GM21619 (cell line): Measurements from ENCODE around the gene SLC6A3.

Experiments used
- ATAC-seq: cut with Tn5 transposase; IDR thresholded peaks from one replicate; pipeline ENCODE4 v1.9.1; 2021; ENCODE audit not compliant: unreplicated experiment

SLC6A3 gene

DNA sequence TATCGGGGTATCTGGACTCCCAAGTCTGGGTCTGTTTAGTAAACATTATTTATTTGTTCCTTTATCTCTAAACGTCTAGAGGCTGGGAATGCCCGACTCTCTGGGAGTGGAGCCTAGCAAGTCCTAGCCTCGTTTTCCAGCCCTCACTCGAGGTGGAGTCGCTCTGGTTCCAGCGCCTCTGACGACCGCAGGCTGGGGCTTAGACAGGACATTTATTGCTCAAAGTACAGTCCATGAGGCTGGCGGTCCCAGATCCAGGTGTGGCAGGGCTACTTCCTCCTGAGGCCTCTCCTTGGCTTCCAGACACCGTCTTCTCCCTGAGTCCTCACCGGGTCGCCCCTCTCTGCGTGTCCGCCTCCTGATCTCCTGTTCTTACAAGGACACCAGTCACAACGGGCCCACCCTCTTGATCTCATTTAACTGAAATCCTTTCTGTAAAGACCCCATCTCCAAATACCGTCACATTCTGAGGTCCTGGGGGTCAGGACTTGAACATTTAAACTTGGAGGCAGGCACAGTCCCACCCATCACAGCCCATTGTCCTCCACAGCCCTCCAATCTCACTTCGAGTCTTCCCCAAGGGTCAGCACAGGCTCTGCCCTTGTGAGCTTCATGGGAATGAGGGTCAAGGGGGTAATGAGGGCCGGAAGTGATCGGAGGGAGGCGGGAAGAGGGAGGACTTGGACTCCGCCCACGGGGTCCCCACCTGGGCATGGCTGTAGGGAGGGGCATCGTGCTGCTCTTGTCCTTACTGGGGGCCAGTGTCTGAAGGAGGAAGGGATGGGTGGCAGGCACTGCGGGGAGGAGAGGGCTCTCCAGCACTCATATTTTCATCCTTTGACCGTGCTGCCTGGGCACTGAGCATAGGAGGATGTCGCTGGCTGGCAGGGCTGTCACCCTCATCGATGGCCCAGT lies 88.1 kb downstream of the SLC6A3 start:
- no peak for ATAC-seq

DNA sequence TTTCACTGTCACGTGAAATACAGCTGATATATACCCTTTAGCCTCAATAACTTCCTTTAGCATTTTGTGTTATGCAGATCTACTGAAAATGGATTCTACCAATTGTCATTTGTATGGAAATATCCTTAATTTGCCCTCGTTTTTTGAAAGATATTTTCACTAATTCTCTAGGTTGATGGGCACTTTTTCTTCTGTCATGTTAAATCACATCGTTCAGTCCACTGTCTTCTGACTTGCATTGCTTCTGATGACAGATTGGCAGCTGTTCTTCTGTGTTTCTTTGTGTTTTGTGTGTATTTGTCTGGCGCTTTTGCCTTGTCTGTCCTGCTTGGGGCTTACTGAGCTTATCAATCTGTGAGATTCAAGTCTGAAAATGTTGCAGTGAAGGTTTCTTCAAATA lies 90.7 kb downstream of the SLC6A3 start:
- no peak for ATAC-seq

DNA sequence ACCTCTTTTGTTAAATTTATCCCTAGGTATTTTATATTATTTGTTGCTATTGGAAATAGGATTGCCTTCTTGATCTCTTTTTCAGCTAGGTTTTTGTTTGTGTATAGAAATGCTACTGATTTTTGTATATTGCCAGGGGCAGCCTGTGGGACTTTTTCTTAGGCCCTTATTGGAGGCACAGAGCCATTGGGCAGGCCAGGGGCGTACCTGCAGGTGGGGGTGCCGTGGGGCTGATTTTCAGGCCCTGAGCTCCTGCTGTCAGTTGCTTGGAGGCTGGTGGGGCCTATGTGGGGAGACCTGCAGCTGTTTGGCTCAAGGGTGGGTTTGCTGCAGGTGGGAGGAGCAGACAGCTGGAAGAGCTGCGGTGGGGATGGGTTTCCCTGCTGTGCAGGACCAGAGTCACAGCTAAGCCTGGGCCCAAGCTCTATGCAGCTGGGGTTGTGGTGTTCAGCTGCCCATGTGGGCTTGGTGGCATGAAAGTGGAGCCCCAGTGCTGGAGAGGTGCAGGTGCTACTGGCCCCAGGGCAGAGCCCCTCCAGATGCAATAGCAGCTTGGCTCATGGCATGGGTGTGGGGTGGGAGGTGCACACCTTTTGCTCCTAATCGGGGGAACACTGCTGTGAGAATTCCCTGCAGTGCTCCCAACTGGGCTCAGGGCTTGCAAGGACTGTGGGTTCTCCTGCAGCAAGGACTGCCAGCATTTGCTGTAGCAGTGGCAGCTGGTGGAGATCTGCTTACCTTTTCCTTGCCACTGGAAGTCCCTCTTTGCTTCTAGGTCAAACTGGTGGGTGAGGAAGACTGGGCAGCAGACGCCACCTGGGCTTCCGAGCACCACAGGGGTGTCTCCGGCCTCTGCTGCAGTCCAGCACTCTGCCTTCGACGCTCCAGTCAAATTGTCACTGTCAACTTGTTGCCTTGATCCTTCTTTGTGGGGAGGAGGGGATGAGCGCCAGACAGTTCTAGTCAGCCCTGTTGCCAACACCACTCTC lies 92.7 kb downstream of the SLC6A3 start:
- no peak for ATAC-seq

- ATAC-seq, result no peak
These were observed 94.1 kb downstream of the SLC6A3 start for GRCh38 chr5:1351156-1351555.

DNA sequence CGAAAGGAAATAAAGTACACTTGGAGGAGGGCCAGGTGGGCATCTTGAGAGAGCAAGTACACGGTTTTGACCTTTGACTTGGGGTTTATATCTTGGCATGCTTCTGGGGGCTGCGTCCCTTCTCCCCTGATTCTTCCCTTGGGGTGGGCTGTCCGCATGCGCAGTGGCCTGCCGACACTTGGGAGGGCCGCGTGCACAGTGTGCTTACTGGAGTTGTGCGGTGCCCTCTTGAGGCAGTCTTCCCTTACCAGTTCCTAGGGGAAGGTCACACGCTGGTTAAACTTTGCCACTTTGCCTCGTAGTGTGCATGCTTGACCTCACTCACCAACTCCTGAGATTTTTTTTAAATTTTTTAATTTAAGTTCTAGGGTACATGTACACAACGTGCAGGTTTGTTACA lies 96.0 kb downstream of the SLC6A3 start:
- ATAC-seq, result no peak

DNA sequence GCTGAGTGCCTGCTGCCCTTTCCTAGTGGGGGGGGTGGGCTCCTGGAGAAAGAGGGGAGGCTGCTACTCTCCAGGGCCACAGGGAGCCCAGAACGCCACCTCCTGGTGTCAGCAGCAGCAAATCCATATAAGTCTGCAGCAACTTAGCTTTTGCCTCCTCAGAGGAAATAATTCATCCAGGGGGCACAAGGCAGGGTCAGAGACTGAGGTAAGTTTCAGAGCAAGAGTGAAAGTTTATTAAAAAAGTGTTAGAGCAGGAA lies 96.3 kb downstream of the SLC6A3 start:
- ATAC-seq, result no peak

DNA sequence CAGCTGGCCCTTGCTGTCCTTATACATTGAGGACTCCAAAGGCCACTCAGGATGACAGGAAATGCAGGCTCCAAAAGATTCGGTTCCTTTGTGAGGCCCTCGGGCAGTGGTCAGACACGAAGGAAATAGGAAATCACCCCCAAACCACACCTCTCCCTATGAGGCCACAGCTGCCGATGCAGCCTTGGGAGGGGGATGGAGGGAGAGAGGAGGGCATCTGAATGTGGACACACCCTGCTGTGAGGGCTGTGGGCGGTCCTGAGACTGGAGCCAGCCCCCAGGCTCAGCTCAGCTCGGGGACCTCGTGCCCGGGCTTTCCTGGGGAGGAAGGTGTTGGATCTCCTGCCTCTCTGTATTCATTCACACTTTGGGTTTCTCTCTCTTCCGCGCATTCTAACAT lies 97.7 kb downstream of the SLC6A3 start:
- ATAC-seq, result no peak

GRCh38 chr5:1346627-1347440 lies 98.4 kb downstream of the SLC6A3 start:
- no peak for ATAC-seq

DNA sequence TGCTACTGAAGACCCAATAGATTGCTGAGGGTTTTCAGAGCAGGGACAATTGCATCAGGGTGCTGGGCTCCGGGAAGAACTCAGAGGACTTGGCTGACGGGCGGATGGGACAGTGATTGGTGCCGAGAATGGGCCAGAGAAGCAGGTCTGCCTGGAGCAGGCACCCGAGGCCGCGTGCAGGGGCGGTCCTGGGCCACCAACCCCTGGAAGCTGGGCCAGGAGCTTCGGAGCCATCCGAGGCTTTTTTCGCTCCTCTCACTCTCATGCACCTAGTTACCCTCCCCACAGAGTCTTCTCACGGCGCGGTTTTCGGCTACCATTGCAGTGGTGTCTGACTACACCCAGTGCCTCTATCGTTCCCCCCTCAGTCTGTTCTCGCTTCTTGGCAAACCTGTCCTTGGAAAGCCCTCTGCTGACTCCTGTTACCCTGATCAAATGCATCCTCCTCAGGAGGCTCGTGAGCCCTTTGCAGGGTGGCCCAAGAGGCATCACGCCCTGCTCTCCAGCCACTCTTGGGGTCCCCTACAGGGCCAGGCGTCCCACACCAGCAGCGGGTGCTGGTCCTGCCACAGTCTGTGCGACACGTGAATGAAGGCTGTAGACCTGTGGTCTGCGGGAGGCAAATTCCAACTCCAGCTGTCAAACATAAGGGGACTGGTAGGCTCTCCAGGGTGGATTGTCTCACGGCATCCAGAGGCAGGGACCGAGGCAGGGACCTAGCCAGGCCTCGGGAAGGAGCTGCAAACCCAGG lies 99.2 kb downstream of the SLC6A3 start:
- ATAC-seq, result no peak

DNA sequence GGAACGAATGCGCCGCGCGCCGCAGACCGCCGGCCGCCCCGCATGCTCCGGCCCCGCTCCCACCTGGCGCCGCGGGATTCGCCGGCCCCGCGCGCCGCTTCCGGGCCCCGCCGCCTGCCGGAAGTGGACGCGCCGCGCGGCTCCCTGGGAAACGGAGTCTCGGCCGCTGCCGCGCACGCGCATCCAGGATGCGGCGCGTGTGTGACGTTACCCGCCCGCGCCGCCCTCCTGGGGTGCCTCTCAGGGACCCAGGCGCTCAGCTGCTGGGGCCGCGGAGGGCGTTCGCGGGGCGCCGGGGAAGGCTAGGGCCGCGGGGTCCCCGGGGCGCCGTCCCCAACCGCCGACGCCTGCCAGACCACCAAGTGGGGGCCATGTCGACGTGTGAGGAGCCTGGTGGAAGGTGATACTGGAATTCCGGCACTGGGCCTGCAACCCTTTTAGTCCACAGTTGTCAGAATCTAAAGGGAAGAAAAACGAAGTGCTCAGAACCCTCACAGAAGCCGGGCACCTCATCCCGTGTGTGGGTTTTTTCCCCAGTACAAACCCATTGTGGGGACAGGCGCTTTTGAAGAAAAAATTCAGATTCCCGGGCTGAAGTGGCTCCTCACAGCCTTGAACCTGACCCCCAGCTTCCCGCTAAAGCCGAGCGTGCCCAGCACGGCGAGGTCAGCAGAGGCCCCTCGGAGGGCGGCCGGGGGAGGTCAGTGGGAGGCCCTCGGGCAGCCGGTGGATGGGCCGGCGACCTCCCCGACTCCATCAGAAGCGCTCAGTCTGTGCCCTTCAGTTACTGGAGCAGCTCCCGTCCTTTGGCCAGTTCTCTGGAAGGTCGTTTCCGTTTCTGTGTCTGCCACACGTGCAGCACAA lies 100.0 kb downstream of the SLC6A3 start, which contains the start of gene CLPTM1L:
CLPTM1L (minus strand) TSS at position 125 of the 864 bp plus-strand sequence. CDS start 258 bp downstream, outside the sequence.
- ATAC-seq, result peak; percentile 76

- ATAC-seq, result peak; percentile 17
These were observed 101.0 kb downstream of the SLC6A3 start for GRCh38 chr5:1343931-1344901.

GRCh38 chr5:1343315-1343751 lies 101.9 kb downstream of the SLC6A3 start:
- no peak for ATAC-seq
